HT-29 (cell line): ENCODE measurements around the gene KIF12. TPM values are rescaled to one million over a fixed set of nuclear protein-coding genes. Genes with fewer than 3 reads are reported as not detected.

Experiments used
- DNase-seq: peaks from one replicate; pipeline ENCODE4 v3.0.0-alpha.2; 2015; ENCODE audit warnings: low spot score
- total RNA-seq: library from RNA; depleted of rRNA; stranded (reverse); fragments of >200 nt; shearing (Covaris generic); gene quantifications from 2 replicates; pipeline ENCODE4 v1.2.3, GENCODE V29; 2014

The KIF12 gene
- total RNA-seq, 1 experiment from 2014 or later: 36.4 TPM

- no peak for DNase-seq
Measured at GRCh38 chr9:114123031-114123977, 24.2 kb upstream of the KIF12 start.

- DNase-seq: no peak
Measured at GRCh38 chr9:114122136-114123027, 23.3 kb upstream of the KIF12 start.

DNA sequence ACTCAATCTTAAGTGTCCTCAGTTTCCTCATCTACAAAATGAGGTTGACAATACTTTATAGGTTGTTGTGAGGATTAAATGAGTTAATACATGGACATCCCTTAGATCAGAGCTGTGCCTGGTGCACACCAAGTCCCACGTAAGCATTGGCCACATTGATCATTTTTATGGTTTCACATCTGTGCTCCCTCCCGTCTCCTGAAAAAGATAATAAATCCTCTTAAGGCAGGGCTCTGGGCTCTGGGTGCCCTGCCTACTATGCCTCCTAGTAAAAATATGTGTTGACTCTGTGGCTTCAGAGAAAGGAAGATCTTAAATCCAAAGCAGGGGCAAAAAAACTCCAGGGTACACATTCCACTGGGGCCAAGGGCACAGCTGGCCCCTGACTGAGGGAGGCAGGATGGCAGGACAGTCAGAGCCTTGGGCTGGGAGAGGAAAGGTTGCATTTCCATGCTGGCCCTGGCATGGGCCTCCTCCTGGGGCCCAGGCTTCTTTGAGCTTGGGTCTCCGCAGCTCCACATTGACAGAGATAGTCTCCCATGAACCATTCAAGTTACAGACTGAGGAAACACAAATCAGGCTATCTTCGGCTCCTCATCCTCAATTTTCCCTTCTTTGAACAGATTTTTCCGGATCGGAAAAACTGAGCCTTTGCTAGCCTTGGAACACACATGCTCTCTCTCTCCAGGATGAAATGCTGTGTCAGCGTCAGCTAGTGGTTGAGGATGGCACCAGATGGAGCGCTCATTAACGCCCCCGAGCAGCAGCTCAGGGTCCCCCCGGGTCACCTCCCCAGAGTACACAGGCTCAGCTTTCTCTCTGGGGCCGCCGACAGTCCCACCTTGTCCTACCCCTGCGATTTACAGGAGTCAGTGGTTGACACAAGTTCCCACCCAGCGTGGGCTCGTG lies 22.4 kb upstream of the KIF12 start:
- DNase-seq: no peak

DNA sequence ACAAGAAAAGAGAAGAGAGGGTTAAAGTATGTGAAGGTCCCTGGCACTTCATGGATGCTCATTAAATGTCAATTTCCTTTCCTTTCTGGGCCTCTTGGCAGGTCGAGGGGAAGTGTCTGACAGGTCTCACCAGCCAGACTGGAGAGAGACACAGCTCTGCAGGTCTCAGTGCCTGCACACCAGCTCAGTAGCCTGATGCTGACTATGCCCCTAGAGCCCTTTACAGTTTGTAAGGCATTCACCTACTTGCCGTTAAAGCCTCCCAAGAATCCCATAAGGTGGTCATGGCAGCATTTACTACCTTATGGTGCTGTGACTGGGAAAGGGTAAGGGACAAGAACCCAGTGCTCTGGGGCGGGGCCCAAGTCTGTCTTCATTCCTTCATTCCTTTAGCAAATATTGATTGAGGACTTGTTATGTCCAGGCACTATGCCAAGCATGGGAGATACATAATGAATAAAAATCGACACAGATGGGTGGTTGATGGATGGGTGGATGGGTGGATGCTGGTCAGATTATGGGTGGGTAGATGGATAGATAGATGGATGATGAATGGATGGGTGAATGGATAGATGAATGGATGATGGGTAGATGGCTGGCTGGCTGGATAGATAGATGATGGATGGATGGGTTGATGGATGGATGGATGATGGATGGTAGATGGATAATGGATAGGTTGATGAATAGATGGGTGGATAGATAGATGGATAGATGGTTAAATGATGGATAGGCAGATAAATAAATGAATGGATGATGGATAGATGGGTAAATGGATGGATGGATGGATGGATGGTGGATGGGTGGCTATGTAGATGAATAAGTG lies 21.3 kb upstream of the KIF12 start:
- DNase-seq: peak; percentile 68

- DNase-seq: peak; percentile 38
Measured at GRCh38 chr9:114119242-114120191, 20.4 kb upstream of the KIF12 start.

DNA sequence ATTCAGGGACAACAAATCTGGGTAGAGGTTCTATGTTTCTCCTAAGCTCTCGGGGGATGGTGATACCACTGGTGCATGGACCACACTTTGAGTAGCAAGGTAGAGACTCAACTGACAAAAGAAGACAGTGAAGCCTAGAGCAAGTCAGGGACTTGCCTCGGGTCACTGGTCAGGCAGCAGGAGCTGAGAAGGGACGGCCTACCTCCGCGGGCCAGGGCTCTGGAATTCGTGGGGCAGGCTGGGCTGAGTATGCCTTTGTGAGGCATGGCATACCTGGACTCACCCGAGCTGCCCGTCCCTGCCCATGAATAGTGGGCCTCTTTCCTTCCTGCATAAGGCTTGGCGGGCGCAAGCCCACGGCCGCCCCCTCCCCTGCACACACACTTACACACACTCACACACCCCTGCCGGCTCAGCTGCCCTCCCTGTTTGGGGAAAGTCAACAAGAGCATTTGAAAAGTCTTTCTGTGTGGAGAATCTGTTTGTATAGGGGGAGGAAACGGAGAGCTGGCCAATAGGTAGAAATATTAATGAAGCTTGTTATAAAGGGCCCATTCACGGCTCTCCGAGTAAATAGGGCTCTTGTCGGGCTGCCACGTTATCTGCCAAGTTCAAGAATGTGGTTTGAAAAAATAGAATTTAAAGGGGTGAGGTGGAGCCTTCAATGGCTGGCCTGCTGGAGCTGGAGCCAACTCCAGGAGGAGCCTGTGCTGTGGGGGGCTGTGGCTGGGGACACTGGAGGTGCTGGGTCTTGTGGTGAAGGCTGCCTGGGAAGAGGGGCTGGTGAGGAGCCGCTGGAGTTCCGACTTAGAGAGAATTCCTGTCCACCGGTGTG lies 19.1 kb upstream of the KIF12 start:
- peak; percentile 86 for DNase-seq

DNA sequence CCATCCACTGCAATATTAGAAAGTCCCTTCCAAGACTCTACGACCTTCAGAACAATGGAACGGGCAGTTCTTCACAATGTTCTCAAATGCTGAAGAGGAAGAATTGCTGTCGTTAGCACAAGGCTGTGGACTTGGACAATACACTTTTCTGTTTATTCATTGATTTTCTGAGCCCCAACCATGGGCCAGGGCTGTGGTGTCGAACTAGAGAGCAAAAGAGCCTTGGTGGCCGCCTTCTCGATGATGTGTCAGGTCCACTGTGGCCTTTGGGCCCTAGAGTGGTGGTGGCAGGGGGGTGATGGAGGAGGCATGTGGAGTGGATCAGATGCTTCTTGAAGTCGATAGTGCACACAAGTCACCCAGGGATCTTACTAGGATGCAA lies 18.5 kb upstream of the KIF12 start:
- DNase-seq: peak; percentile 29

DNA sequence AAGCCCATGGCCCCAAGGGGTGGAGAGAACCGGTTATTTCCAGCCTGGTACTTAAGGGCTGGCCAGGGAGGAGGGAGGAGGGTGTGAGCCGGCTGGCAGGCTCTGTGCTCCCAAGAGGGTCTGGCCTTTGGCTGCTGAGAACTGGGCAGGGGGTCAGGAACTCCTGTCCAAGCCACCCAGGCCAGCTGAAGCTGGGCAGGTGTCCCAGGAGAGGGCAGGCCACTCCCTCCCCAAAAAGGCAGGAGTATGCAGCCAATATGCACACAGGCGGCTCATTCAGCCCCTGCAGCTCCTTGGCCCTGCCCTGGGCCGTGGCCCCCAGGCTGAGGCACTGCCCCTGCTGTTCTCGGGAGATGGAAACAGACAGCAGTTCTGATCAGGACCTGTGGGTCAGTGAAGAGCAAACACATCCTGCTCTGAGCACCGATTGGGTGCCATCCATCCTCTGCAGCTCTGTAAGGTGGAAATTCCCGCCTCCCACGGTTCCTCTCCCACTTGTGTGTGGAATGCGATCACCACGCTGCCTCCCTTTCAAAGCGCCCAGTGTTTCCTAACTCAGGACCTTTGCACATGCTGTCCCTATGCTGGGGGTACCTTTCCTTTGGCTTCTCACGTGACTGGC lies 17.1 kb upstream of the KIF12 start:
- DNase-seq: no peak

- DNase-seq: no peak
Measured at GRCh38 chr9:114115654-114116125, 16.6 kb upstream of the KIF12 start.

DNA sequence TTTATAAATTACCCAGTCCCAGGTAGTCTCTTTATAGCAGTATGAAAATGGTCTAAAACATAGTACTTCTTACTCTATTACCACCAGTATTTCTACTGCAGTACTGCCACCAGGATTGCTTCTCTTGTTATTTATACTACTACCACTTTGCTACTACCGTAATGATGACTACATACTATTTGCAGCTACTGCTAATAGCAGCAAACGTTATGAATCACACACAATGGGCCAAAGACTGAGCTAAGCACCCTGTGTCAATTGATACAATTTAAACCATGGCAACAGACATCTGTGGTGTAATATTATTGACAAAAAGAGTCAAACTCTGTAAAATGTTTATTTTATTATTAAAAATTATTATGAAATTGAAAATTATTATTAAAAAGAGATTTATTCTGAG lies 15.3 kb upstream of the KIF12 start:
- DNase-seq: no peak

DNA sequence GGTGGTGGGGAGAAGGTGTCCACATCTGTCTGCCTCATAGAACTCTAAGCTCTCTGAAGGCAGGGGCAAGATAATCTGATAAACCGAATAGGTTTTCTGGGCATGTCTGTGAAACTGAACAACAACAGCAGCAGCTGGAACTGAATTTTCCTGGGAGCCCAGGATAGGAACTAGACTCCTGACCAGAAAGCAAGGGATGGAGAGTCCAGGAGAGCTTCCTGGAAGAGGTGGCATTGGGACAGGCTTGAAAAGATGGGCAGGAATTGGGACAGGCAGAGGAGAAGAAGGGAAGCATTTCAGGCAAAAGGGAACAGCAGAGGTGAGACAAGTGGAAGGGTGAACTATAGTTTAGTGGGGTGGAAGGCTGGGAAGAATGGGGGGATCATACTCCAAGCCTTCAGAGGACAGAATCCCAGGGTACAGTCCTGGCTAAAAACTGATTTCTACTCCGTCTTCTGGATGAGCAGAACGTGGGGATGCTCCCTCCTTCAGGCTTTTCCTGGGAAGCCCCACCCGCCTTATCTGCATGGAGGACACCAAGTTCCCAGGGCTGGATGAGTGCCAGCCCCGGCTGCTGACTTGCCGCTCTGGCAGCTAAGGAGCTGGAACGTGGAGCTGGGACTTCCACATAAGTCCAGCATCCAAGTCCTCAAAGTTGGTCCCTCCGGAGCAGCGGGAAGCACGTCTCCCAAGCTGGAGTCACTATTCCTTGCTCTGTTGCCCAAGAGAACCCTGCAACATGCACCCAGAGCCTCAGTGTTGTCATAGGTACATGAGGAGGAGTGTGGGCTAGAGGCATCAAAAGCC lies 13.9 kb upstream of the KIF12 start:
- DNase-seq: peak; percentile 51

- DNase-seq: no peak
Measured at GRCh38 chr9:114112325-114112724, 13.2 kb upstream of the KIF12 start.

DNA sequence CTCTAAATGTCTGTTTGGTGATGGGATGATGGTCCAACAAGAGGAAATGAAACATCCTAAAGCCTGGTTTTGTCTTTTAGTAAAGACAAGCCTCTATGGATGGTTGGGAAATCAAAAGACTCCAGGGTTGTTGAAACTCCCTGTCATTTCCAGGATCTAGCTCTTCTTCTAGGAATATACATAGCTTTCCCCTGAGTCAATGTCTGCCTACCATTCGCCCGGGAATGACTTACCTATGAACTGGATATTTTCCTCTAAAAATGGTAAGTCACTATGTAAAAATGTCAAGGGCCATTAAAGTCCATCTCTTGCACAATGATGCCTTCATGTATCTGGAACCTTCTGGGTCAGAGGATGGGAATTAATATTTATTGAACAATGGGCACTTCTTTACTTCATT lies 11.1 kb upstream of the KIF12 start:
- DNase-seq: no peak

DNA sequence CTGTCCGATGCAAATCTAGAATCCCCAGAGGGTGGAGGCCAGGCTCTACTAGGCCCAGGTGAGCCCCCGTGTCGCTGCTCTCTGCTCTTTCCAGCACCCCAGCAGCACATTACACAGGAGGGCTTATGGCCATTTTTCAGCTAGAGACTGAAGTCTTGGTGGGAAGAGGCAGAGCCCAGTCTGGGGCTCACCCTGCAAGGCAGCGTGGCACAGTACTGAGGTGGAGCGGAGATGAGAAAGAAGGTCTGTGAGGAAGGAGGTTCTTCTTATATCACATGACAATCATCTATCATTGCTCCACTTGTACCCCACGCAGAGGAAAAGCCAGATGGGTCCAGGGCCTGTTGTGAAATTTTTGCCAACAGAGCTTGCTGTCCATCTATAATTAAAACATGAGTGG lies 10.0 kb upstream of the KIF12 start:
- no peak for DNase-seq

DNA sequence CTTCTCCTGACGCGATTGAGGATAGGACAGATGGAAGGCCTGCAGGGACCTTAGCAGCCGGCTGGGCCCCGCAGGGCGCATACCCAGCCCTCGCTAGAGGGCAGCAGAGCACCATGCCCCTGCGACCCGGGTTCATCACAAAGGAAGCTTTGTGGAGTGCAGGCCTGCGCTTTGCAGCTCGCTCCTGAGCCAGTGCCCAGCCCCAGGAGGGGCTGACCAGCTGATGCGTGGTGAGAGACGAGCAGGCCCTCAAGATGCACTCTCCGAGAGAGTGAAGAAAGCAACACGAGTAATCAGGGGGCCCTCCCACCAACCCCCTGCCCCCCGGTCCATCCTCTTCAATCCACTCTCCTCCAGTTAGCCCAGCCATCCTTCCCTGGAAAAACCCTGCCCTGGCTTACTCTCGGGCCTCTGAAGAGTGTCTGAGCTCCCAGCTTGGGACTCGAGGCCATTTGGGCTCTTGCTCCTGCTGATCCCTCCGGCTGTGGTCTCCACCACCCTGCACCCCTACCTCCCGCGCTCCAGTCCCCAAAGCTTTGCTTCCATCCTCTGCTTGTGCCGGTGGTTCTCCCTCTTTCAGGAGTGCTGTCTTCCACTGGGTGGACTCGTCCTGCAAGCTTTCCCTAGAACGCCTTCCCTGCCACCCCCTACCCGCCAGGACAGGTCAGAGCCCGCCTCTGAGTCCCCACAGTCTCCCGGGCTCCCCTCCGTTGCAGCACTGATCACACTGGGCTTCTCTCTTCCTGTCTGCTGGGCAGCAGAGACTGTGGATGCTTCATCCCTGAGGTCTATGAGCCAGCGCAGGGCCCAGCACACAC lies 9.1 kb upstream of the KIF12 start:
- peak; percentile 92 for DNase-seq
